ENCODE data around the gene CPED1.
"Not testable (repeated sequence)": the region's sequence is repeated elsewhere in the genome, so short reads cannot be mapped to it uniquely, and the experiment has no call there.

CPED1 gene

DNA sequence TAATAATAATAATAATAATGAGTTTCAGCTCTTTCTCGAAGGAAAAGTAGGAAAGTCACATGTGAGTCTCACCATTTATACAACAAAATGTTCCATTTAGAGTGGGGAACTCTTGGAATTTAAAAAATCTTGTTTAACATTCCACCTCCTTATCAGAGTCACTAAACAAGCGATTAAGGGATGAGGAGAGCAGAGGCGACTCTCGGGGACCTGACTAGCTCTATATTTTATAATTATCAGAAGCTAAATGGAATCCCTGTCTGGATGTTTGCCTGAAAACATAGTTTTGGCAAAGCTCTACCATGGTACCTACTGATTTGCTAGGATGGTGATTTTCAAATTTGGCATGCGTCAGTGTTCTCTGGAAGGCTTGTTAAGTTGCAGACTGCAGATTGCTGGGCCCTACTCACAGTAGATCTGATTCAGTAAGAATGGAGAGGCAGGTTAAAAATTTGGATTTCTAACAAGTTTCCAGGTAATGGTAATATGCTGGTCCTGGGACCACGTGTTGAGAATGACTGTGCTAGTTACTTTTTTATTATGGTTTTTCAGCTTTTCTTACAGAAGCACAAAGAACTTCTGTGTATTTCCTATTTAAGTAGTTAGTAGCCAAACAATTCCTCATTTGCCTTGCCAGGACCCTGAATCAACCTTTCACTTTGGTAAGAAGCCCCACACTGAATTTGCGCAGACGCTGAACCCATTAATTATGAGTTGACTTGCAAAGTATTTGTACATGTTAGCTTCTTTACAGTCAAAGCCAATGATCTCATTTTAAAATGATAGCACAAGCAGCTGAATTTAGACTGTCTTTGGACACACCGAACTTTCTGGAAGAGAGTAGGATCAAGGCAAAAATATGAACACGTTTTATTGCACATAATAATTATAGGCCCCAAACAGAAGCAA is 39.5 kb downstream of the CPED1 start:
- TF ChIP-seq, protein P1, sequence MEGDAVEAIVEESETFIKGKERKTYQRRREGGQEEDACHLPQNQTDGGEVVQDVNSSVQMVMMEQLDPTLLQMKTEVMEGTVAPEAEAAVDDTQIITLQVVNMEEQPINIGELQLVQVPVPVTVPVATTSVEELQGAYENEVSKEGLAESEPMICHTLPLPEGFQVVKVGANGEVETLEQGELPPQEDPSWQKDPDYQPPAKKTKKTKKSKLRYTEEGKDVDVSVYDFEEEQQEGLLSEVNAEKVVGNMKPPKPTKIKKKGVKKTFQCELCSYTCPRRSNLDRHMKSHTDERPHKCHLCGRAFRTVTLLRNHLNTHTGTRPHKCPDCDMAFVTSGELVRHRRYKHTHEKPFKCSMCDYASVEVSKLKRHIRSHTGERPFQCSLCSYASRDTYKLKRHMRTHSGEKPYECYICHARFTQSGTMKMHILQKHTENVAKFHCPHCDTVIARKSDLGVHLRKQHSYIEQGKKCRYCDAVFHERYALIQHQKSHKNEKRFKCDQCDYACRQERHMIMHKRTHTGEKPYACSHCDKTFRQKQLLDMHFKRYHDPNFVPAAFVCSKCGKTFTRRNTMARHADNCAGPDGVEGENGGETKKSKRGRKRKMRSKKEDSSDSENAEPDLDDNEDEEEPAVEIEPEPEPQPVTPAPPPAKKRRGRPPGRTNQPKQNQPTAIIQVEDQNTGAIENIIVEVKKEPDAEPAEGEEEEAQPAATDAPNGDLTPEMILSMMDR (conservative IDR thresholded peaks at IDR 0.05): no peak
- no peak overlapping the region for H3K27ac ChIP-seq

DNA sequence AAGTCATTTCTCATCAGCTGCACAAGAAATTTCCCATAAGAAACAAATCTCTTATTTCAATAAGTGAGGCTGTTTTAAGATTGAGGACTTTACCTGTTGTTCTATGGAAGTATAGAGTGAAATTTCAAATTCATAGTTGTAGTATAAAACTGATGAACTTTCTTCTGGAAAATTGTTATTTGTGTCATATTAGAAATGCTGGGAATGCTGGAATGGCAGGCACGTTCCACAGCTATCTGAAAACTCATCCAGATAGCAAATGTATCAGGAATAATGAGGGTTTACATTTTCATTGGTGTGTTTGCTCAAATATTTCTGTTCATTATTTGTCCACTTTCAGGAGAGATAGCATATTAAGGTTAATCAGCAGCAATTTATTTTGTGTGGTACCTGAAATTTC is 40.8 kb downstream of the CPED1 start:
- H3K27ac ChIP-seq: no peak overlapping the region
- no peak for TF ChIP-seq ZFX (IDR thresholded peaks at IDR 0.05)
- TF ChIP-seq, protein P1 (conservative IDR thresholded peaks at IDR 0.05): no peak

DNA sequence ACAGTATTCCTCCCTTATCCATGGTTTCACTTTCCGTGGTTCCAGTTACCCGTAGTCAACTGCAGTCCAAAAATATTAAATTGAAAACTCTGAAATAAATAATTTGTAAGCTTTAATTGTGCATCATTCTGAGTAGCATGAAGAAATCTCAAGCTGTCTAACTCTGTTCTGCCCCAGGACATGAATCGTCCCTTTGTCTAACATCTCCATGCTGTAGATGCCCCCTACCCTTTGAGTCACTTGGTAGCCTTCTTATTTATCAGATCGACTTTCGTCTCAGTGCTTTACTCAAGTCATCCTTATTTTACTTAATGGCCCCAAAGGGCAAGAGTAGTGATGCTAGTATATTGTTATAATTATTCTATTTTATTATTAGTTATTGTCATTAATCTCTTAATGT is 41.8 kb downstream of the CPED1 start:
- TF ChIP-seq ZFX (IDR thresholded peaks at IDR 0.05): no peak
- H3K27ac ChIP-seq: no peak overlapping the region

DNA sequence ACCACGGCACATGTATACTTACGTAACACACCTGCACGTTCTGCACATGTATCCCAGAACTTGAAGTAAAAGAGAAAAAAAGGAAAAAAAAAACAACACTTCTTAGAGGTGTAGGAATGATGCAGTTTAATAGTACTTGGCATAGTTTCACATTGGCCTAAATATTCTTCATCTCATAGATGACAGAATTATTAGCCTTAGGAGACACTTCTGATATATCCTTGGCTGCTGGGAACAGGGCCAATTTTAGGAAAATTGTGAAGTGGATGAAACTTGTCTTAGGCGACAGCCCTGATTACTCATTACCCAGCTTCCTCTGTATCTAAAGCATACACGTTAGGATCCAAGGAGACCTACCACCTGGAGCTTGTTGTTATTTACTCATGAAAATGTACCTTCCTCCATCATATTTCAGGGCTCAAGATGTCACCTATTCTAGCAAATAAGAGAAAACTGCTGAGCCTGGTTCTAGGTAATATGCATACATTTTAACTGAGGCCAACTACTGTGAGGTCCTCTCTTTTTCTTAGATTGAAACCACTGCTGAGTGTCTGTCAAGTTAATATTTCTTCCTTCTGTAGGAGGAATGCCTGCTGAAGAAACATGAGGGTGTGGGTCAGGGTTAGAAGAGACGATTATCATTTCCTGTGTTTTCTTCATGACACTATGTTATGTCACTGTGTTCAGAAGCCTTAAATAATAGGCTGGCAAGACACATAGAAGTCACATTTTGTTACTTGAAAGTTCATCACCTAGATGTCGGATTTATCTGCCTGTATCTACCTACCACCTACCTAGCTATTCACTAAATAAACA is 44.3 kb downstream of the CPED1 start:
- TF ChIP-seq, protein P1 (conservative IDR thresholded peaks at IDR 0.05): no peak
- no peak for TF ChIP-seq ZFX (IDR thresholded peaks at IDR 0.05)
- H3K27ac ChIP-seq: no peak overlapping the region

DNA sequence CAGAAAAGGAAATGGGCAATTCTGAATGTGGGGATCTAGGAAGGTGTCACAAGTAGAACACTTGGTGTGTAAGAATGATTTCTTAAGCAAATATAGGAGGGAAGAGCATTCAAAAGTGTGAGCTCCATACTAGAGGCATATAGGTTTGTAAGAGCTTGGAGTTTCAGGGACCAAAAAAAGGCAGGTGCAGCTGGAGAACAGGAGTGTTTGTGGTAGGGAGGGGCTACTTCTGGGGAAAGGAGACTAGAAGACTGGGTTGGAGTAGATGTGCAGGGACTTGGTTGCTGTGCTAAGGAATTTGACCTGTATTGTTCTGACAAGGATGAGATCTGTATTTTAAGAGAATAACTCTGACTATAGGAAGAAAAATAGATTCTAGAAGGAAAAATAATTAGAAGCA is 46.4 kb downstream of the CPED1 start:
- no peak for TF ChIP-seq ZFX (IDR thresholded peaks at IDR 0.05)
- TF ChIP-seq, protein P1 (conservative IDR thresholded peaks at IDR 0.05): no peak
- no peak overlapping the region for H3K27ac ChIP-seq

DNA sequence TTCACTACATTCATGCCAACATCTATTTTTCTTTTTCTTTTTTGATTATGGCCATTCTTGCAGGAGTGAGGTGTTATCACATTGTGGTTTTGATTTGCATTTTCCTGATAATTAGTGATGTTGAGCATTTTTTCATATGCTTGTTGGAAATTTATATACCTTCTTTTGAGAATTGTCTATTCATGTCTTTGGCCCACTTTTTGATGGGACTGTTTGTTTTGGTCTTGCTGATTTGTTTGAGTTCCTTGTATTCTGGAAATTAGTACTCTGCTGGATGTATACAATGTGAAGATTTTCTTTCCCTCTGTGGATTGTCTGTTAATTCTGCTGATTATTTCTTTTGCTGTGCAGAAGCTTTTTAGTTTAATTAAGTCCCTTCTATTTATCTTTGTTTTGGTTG is 48.3 kb downstream of the CPED1 start:
- H3K27ac ChIP-seq: not testable (repeated sequence)

DNA sequence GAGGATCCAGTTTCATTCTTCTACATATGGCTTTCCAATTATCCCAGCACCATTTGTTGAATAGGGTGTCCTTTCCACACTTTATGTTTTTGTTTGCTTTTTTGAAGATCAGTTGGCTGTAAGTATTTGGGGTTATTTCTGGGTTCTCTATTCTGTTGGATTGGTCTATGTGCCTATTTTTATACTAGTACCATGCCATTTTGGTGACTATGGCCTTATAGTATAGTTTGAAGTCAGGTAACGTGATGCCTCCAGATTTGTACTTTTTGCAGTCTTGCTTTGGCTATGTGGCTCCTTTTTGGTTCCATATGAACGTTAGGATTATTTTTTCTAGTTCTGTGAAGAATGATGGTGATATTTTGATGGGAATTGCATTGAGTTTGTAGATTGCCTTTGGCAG is 48.8 kb downstream of the CPED1 start:
- not testable (repeated sequence) for H3K27ac ChIP-seq

DNA sequence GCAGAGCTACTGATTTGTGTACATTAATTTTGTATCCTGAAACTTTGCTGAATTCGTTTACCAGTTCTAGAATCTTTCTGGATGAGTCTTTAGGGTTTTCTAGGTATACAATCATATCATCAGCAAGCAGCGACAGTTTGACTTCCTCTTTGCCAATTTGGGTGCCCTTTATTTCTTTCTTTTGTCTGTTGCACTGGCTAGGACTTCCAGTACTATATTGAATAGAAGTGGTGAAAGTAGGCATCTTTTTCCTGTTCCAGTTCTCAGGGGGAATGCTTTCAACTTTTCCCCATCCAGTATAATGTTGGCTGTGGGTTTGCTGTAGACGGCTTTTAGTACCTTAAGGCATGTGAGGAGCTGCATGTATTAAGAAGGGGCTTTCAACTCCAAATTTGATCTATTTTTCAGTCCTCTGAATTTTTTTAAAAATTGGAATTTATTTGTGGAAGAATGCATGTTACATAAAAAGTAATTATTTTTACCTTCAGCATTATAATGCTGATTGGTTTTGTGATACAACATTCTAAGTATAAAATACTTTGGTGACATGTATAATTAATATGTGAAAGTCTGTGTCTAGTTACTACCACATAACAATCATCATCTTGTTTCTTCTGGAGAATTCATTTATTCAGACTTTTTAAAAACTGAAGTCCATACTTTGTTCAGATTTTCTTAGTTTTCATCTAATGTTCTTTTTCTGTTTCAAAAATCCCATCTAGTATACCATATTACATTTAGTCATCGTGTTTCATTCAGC is 49.6 kb downstream of the CPED1 start:
- no peak for TF ChIP-seq ZFX (IDR thresholded peaks at IDR 0.05)
- TF ChIP-seq, protein P1 (conservative IDR thresholded peaks at IDR 0.05): no peak
- H3K27ac ChIP-seq: no peak overlapping the region

Measured in C4-2B (cell line).